Loucy (cell line): ENCODE data around the gene DCDC2.

Experiments
- H2AFZ ChIP-seq: fragments of 200-600 bp; sonication (generic); 2 replicates; pipeline ENCODE4 v1.6.0; 2016; ENCODE audit warnings: antibody characterized with exemption, mild to moderate bottlenecking, low read length, moderate library complexity
- H3F3A ChIP-seq: fragments of 200-600 bp; 2 replicates; pipeline ENCODE4 v1.6.0; 2016; ENCODE audit warnings: antibody characterized with exemption, low read depth, mild to moderate bottlenecking
- H3K27me3 ChIP-seq: fragments of 200-600 bp; sonication (generic); 2 replicates; pipeline ENCODE4 v1.6.1; 2014; ENCODE audit warnings: low read length, mild to moderate bottlenecking; ENCODE audit not compliant: insufficient read depth, poor library complexity, severe bottlenecking
- H3K36me3 ChIP-seq: fragments of 200-600 bp; sonication (generic); 2 replicates; pipeline ENCODE4 v1.6.1; 2016; ENCODE audit warnings: low read length; ENCODE audit not compliant: insufficient read depth
- H3K4me1 ChIP-seq: fragments of 200-600 bp; sonication (generic); 2 replicates; pipeline ENCODE4 v1.5.1; 2014; ENCODE audit warnings: low read length, mild to moderate bottlenecking; ENCODE audit not compliant: insufficient read depth, poor library complexity, severe bottlenecking
- H3K4me2 ChIP-seq: fragments of 200-600 bp; sonication (generic); 2 replicates; pipeline ENCODE4 v1.6.0; 2014; ENCODE audit warnings: antibody characterized with exemption, low read length, low read depth, mild to moderate bottlenecking; ENCODE audit not compliant: poor library complexity, severe bottlenecking
- H3K4me3 ChIP-seq: fragments of 200-600 bp; sonication (generic); 2 replicates; pipeline ENCODE4 v1.5.1; 2014; ENCODE audit warnings: low read length, mild to moderate bottlenecking, mixed read lengths; ENCODE audit not compliant: poor library complexity, severe bottlenecking
- H3K79me2 ChIP-seq: fragments of 200-600 bp; sonication (generic); 2 replicates; pipeline ENCODE4 v1.6.1; 2014; ENCODE audit warnings: low read length; ENCODE audit not compliant: insufficient read depth
- H3K9ac ChIP-seq: fragments of 200-600 bp; sonication (generic); 2 replicates; pipeline ENCODE4 v1.6.0; 2014; ENCODE audit warnings: mild to moderate bottlenecking, low read depth, low read length, moderate library complexity; ENCODE audit not compliant: poor library complexity, severe bottlenecking
- H3K9me2 ChIP-seq: fragments of 200-600 bp; sonication (generic); replicated peaks from 2 replicates; pipeline ENCODE4 v1.6.1; 2016; ENCODE audit warnings: low read depth, low read length, mixed read lengths
- H3K9me3 ChIP-seq: fragments of 200-600 bp; sonication (generic); 2 replicates; pipeline ENCODE4 v1.6.1; 2014; ENCODE audit warnings: mild to moderate bottlenecking, antibody characterized with exemption, low read length, low read depth; ENCODE audit not compliant: insufficient read depth
- H4K20me1 ChIP-seq: fragments of 200-600 bp; sonication (generic); 2 replicates; pipeline ENCODE4 v1.6.0; 2014; ENCODE audit warnings: antibody characterized with exemption, low read length, mild to moderate bottlenecking; ENCODE audit not compliant: insufficient read depth, poor library complexity, severe bottlenecking
- EZH2phosphoT487 ChIP-seq: fragments of 200-600 bp; IDR thresholded peaks from 2 replicates; pipeline ENCODE4 v1.6.1; 2018; ENCODE audit warnings: antibody characterized with exemption, mild to moderate bottlenecking, moderate library complexity, borderline replicate concordance
- TF ChIP-seq, protein P1 (sequence below): fragments of 200-600 bp; sonication (generic); conservative IDR thresholded peaks from 2 replicates; pipeline ENCODE4 v1.5.1; 2014; ENCODE audit warnings: mild to moderate bottlenecking, antibody characterized with exemption, low read length

Gene DCDC2

DNA sequence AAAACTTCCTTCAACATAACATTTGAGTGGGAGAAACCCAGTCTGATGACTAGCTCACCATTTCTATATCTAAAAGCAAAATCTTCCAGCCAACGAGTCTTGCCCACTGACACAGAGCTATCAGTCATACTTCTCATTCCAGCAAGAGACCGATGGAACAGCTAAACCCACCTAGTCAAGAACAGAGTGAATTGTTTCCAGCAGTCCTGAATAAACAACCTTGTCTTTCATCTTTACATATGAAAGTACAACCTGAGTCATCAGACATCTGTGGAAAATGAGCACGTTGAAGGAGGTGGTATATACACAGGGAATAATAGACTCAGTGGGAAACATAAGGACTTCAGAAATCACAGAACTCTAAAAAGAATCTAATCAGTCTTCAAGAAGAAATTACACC, 208.0 kb downstream of the DCDC2 start:
- Histone ChIP-seq H3K9me3 (no peaks in the 10 kb centered on the region), H2AFZ (no peak overlapping the region), H3K4me3 (no peak overlapping the region), H3K4me1 (no peaks in the 10 kb centered on the region), H3K79me2 (no peaks in the 10 kb centered on the region), H3K36me3 (no peaks in the 10 kb centered on the region), H4K20me1 (no peaks in the 10 kb centered on the region), H3K9ac (no peak overlapping the region), H3K4me2 (no peak overlapping the region), H3K27me3 (no peaks in the 10 kb centered on the region), H3K9me2 (no peaks in the 10 kb centered on the region), H3F3A (no peaks in the 10 kb centered on the region)
- TF ChIP-seq, protein P1, sequence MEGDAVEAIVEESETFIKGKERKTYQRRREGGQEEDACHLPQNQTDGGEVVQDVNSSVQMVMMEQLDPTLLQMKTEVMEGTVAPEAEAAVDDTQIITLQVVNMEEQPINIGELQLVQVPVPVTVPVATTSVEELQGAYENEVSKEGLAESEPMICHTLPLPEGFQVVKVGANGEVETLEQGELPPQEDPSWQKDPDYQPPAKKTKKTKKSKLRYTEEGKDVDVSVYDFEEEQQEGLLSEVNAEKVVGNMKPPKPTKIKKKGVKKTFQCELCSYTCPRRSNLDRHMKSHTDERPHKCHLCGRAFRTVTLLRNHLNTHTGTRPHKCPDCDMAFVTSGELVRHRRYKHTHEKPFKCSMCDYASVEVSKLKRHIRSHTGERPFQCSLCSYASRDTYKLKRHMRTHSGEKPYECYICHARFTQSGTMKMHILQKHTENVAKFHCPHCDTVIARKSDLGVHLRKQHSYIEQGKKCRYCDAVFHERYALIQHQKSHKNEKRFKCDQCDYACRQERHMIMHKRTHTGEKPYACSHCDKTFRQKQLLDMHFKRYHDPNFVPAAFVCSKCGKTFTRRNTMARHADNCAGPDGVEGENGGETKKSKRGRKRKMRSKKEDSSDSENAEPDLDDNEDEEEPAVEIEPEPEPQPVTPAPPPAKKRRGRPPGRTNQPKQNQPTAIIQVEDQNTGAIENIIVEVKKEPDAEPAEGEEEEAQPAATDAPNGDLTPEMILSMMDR: no peak
- no peak for TF ChIP-seq EZH2phosphoT487

DNA sequence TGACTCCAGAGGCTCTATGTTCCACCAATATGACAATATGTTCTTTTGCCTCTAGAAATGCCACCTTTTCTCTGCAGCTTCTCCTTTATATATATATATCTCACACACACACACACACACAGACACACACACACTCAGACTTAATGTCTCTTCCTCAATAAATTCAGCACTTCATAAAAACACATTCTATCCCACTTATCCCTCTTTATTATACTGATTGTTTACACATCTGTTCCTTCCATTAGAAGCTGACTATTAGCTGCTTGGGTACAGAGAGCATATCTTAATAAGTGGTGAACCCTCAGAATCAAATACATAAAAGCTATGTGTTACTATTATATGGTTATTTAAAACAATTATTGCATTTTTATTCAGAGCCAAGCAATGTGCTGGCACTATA, 208.6 kb downstream of the DCDC2 start:
- Histone ChIP-seq H3K4me2 (no peak overlapping the region), H3F3A (no peaks in the 10 kb centered on the region), H3K79me2 (no peaks in the 10 kb centered on the region), H3K36me3 (no peaks in the 10 kb centered on the region), H2AFZ (no peak overlapping the region), H3K4me3 (no peak overlapping the region), H3K9me3 (no peaks in the 10 kb centered on the region), H3K4me1 (no peaks in the 10 kb centered on the region), H4K20me1 (no peaks in the 10 kb centered on the region), H3K9me2 (no peaks in the 10 kb centered on the region), H3K27me3 (no peaks in the 10 kb centered on the region), H3K9ac (no peak overlapping the region)
- TF ChIP-seq, protein P1: no peak
- TF ChIP-seq EZH2phosphoT487: no peak

DNA sequence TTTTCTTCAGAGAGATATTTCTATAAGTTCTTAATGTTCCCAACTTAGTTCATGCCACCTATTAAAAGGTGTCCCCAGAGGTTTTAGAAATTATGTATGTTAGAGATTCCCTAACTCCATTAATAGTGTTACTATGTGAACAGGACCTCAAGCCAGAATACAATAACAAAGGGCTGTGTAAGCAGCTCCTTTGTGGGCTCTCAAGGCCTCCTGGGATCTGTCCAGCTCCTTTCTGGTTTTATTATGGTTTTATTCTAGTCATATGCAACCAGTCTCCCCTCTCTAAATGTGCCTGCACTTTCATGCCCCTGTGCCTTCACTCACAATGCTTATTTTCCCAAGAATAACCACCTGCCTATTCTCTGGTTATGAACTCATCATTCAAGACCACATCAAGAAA, 209.2 kb downstream of the DCDC2 start:
- H3K79me2 ChIP-seq: no peaks in the 10 kb centered on the region
- no peak overlapping the region for H3K4me2 ChIP-seq
- H3K9me2 ChIP-seq: no peaks in the 10 kb centered on the region
- no peak overlapping the region for H2AFZ ChIP-seq
- no peak overlapping the region for H3K4me3 ChIP-seq
- H3K9ac ChIP-seq: no peak overlapping the region
- TF ChIP-seq, protein P1: no peak
- TF ChIP-seq EZH2phosphoT487: no peak
- no peaks in the 10 kb centered on the region for H3F3A ChIP-seq
- H3K36me3 ChIP-seq: no peaks in the 10 kb centered on the region
- H3K4me1 ChIP-seq: no peaks in the 10 kb centered on the region
- no peaks in the 10 kb centered on the region for H4K20me1 ChIP-seq
- H3K27me3 ChIP-seq: no peaks in the 10 kb centered on the region
- H3K9me3 ChIP-seq: no peaks in the 10 kb centered on the region
